Esophagus muscularis mucosa (tissue), 3 donors: ENCODE measurements around the gene CDK14.

Experiments
- POLR2A ChIP-seq: fragments of 450-650 bp; IDR thresholded peaks from one replicate; pipeline ENCODE4 v1.6.1; 2017; ENCODE audit warnings: antibody characterized with exemption, moderate library complexity, mild to moderate bottlenecking, low read depth
- TF ChIP-seq, protein P1 (sequence below), 3 experiments: fragments of 200-600 bp in 2 of 3; fragments of 450-650 bp in 1 of 3; sonication (generic) in 2 of 3; IDR thresholded peaks; one replicate each; pipeline ENCODE4 v1.5.1; 2017 to 2019; ENCODE audit warnings: antibody characterized with exemption in 3 of 3, mild to moderate bottlenecking in 2 of 3, moderate library complexity in 1 of 3

DNA sequence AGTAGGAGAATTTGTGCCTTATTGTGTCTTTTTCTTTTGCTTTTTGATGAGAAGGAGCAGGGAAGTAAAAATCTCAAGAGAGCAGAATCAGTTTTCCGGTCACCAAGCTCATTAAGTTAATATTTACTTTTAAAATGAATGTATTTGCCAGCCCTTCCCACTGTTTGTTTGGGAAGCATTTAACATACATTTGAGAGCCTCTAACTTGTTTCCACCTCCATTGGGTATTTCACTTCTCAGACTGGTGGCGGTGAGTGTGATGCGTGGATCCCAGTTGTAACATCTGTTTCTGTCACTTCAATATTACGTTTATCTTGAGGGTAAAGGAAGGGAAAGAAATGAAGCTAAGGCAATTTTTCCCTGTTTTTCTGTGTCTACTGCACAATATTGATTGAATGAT, 22.8 kb downstream of the CDK14 start:
- TF ChIP-seq, protein P1, sequence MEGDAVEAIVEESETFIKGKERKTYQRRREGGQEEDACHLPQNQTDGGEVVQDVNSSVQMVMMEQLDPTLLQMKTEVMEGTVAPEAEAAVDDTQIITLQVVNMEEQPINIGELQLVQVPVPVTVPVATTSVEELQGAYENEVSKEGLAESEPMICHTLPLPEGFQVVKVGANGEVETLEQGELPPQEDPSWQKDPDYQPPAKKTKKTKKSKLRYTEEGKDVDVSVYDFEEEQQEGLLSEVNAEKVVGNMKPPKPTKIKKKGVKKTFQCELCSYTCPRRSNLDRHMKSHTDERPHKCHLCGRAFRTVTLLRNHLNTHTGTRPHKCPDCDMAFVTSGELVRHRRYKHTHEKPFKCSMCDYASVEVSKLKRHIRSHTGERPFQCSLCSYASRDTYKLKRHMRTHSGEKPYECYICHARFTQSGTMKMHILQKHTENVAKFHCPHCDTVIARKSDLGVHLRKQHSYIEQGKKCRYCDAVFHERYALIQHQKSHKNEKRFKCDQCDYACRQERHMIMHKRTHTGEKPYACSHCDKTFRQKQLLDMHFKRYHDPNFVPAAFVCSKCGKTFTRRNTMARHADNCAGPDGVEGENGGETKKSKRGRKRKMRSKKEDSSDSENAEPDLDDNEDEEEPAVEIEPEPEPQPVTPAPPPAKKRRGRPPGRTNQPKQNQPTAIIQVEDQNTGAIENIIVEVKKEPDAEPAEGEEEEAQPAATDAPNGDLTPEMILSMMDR (IDR thresholded peaks at IDR 0.05), result no peak
- TF ChIP-seq POLR2A, result no peak
